ENCODE results near the gene WASHC2A. TPM values are rescaled to one million over a fixed set of nuclear protein-coding genes. Genes with fewer than 3 reads are reported as not detected.

The WASHC2A gene, protein sequence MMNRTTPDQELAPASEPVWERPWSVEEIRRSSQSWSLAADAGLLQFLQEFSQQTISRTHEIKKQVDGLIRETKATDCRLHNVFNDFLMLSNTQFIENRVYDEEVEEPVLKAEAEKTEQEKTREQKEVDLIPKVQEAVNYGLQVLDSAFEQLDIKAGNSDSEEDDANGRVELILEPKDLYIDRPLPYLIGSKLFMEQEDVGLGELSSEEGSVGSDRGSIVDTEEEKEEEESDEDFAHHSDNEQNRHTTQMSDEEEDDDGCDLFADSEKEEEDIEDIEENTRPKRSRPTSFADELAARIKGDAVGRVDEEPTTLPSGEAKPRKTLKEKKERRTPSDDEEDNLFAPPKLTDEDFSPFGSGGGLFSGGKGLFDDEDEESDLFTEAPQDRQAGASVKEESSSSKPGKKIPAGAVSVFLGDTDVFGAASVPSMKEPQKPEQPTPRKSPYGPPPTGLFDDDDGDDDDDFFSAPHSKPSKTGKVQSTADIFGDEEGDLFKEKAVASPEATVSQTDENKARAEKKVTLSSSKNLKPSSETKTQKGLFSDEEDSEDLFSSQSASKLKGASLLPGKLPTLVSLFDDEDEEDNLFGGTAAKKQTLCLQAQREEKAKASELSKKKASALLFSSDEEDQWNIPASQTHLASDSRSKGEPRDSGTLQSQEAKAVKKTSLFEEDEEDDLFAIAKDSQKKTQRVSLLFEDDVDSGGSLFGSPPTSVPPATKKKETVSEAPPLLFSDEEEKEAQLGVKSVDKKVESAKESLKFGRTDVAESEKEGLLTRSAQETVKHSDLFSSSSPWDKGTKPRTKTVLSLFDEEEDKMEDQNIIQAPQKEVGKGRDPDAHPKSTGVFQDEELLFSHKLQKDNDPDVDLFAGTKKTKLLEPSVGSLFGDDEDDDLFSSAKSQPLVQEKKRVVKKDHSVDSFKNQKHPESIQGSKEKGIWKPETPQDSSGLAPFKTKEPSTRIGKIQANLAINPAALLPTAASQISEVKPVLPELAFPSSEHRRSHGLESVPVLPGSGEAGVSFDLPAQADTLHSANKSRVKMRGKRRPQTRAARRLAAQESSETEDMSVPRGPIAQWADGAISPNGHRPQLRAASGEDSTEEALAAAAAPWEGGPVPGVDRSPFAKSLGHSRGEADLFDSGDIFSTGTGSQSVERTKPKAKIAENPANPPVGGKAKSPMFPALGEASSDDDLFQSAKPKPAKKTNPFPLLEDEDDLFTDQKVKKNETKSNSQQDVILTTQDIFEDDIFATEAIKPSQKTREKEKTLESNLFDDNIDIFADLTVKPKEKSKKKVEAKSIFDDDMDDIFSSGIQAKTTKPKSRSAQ (N-terminal part only)
- total RNA-seq, result 37.1 and 49.9 TPM in 2 replicates

GRCh38 chr10:50067546-50068351 lies at the start of gene WASHC2A:
WASHC2A (plus strand) TSS chr10:50067954; CDS start chr10:50068006, 52 bp downstream.

Other genes starting within 250 kb of the WASHC2A start
- gene PARG, start 125.9 kb upstream of the WASHC2A start, total RNA-seq, result 26.1 and 31.3 TPM in 2 replicates
- gene TIMM23B, start 125.9 kb upstream of the WASHC2A start, total RNA-seq, result 14.7 and 17.4 TPM in 2 replicates
- gene AGAP6, start 79.5 kb upstream of the WASHC2A start, total RNA-seq, result 3.7 and 4.3 TPM in 2 replicates
- 0.37 and 0.39 TPM in 2 replicates for gene ASAH2, start 183.6 kb downstream of the WASHC2A start, total RNA-seq